Astrocyte (in vitro differentiated cells and primary cell): ENCODE data around the gene PLCB4. TPM values are rescaled to one million over a fixed set of nuclear protein-coding genes. Genes with fewer than 3 reads are reported as not detected.

ENCODE experiments used
- DNase-seq: peaks from one replicate; pipeline ENCODE4 v3.0.0-alpha.2; 2010; ENCODE audit warnings: low read depth
- FAIRE-seq: peaks from 2 replicates; lab custom pipeline; 2011; peaks lifted over from hg19 to GRCh38; lab: Jason Lieb, UNC
- H2AFZ ChIP-seq: 2 replicates; pipeline ENCODE4 v1.6.0; 2012; ENCODE audit warnings: low read depth, low read length, inconsistent platforms
- H3K27ac ChIP-seq: 2 replicates; pipeline ENCODE4 v1.5.1; 2011; ENCODE audit warnings: low read depth, low read length, inconsistent platforms
- H3K27me3 ChIP-seq: 2 replicates; pipeline ENCODE4 v1.6.0; 2011; ENCODE audit warnings: low read length, inconsistent platforms; ENCODE audit not compliant: insufficient read depth
- H3K36me3 ChIP-seq: 2 replicates; pipeline ENCODE4 v1.5.1; 2011; ENCODE audit warnings: low read length, inconsistent platforms; ENCODE audit not compliant: insufficient read depth
- H3K4me1 ChIP-seq: 2 replicates; pipeline ENCODE4 v1.5.1; 2011; ENCODE audit warnings: low read length, inconsistent platforms; ENCODE audit not compliant: insufficient read depth
- H3K4me2 ChIP-seq: 2 replicates; pipeline ENCODE4 v1.6.0; 2012; ENCODE audit warnings: low read length, inconsistent platforms
- H3K4me3 ChIP-seq: 2 replicates; pipeline ENCODE4 v1.5.1; 2011; ENCODE audit warnings: low read depth, mild to moderate bottlenecking, low read length, inconsistent platforms; ENCODE audit not compliant: insufficient read depth
- H3K79me2 ChIP-seq: 2 replicates; pipeline ENCODE4 v1.6.0; 2012; ENCODE audit warnings: mild to moderate bottlenecking, low read length, inconsistent platforms; ENCODE audit not compliant: insufficient read depth
- H3K9ac ChIP-seq: 2 replicates; pipeline ENCODE4 v1.6.0; 2012; ENCODE audit warnings: mild to moderate bottlenecking, low read length, inconsistent platforms
- H3K9me3 ChIP-seq: 2 replicates; pipeline ENCODE4 v1.5.1; 2012; ENCODE audit warnings: low read depth, mild to moderate bottlenecking, low read length, inconsistent platforms; ENCODE audit not compliant: insufficient read depth
- H4K20me1 ChIP-seq: 2 replicates; pipeline ENCODE4 v1.6.0; 2012; ENCODE audit warnings: low read length, inconsistent platforms; ENCODE audit not compliant: insufficient read depth
- H3K27ac Mint-ChIP-seq: one replicate; pipeline ENCODE4 v1.8.0; 2021; ENCODE audit warnings: mild to moderate bottlenecking, mixed read lengths; ENCODE audit not compliant: unreplicated experiment
- H3K27me3 Mint-ChIP-seq: one replicate; pipeline ENCODE4 v1.8.0; 2021; ENCODE audit warnings: low read depth, mixed read lengths; ENCODE audit not compliant: unreplicated experiment
- H3K36me3 Mint-ChIP-seq: one replicate; pipeline ENCODE4 v1.8.0; 2021; ENCODE audit warnings: low read depth, mixed read lengths; ENCODE audit not compliant: unreplicated experiment
- H3K4me1 Mint-ChIP-seq: one replicate; pipeline ENCODE4 v1.8.0; 2021; ENCODE audit warnings: low read depth, mixed read lengths; ENCODE audit not compliant: unreplicated experiment
- H3K4me3 Mint-ChIP-seq: one replicate; pipeline ENCODE4 v1.8.0; 2021; ENCODE audit warnings: mild to moderate bottlenecking, moderate library complexity, mixed read lengths; ENCODE audit not compliant: unreplicated experiment
- H3K9me3 Mint-ChIP-seq: one replicate; pipeline ENCODE4 v1.8.0; 2021; ENCODE audit warnings: mild to moderate bottlenecking, mixed read lengths; ENCODE audit not compliant: unreplicated experiment
- EZH2 ChIP-seq: IDR thresholded peaks from 2 replicates; pipeline ENCODE4 v1.6.1; 2012; ENCODE audit warnings: mild to moderate bottlenecking, low read length, inconsistent platforms; ENCODE audit not compliant: insufficient read depth
- total RNA-seq: library from RNA; stranded (reverse); gene quantifications from 2 replicates; pipeline ENCODE4 v1.2.1, GENCODE V29; 2021
- TF ChIP-seq, protein P1 (sequence below): IDR thresholded peaks from 2 replicates; pipeline ENCODE4 v1.5.1; 2011; ENCODE audit warnings: low read depth, mild to moderate bottlenecking, inconsistent platforms, low read length, moderate library complexity; ENCODE audit not compliant: insufficient read depth

PLCB4 gene
- total RNA-seq, 1 donor from 2014 or later = 58.2 TPM

GRCh38 chr20:9258901-9259300 is 190.0 kb downstream of the PLCB4 start:
- no peak overlapping the region for H3K4me3 ChIP-seq
- Mint-ChIP-seq H3K27me3 (no peaks in the 10 kb centered on the region), H3K9me3 (no peaks in the 10 kb centered on the region), H3K36me3 (no peaks in the 10 kb centered on the region), H3K4me1 (peaks cover 14% of the 10 kb centered on the region), H3K27ac (no peak overlapping the region), H3K4me3 (no peak overlapping the region)
- H3K4me2 ChIP-seq = no peak overlapping the region
- no peaks in the 10 kb centered on the region for H4K20me1 ChIP-seq
- H3K9me3 ChIP-seq = no peaks in the 10 kb centered on the region
- TF ChIP-seq EZH2 = no peak
- TF ChIP-seq, protein P1, sequence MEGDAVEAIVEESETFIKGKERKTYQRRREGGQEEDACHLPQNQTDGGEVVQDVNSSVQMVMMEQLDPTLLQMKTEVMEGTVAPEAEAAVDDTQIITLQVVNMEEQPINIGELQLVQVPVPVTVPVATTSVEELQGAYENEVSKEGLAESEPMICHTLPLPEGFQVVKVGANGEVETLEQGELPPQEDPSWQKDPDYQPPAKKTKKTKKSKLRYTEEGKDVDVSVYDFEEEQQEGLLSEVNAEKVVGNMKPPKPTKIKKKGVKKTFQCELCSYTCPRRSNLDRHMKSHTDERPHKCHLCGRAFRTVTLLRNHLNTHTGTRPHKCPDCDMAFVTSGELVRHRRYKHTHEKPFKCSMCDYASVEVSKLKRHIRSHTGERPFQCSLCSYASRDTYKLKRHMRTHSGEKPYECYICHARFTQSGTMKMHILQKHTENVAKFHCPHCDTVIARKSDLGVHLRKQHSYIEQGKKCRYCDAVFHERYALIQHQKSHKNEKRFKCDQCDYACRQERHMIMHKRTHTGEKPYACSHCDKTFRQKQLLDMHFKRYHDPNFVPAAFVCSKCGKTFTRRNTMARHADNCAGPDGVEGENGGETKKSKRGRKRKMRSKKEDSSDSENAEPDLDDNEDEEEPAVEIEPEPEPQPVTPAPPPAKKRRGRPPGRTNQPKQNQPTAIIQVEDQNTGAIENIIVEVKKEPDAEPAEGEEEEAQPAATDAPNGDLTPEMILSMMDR = no peak
- H3K4me1 ChIP-seq = no peaks in the 10 kb centered on the region
- DNase-seq = no peak
- H3K27me3 ChIP-seq = no peaks in the 10 kb centered on the region
- no peaks in the 10 kb centered on the region for H3K36me3 ChIP-seq
- no peak overlapping the region for H2AFZ ChIP-seq
- no peaks in the 10 kb centered on the region for H3K79me2 ChIP-seq
- no peak overlapping the region for H3K9ac ChIP-seq
- FAIRE-seq = no peak
- no peak overlapping the region for H3K27ac ChIP-seq

GRCh38 chr20:9260027-9260426 is 191.1 kb downstream of the PLCB4 start:
- Histone ChIP-seq H2AFZ (no peak overlapping the region), H3K27me3 (no peaks in the 10 kb centered on the region), H3K36me3 (no peaks in the 10 kb centered on the region), H4K20me1 (no peaks in the 10 kb centered on the region), H3K9me3 (no peaks in the 10 kb centered on the region), H3K9ac (no peak overlapping the region), H3K4me1 (no peaks in the 10 kb centered on the region), H3K27ac (no peak overlapping the region), H3K4me3 (no peak overlapping the region), H3K79me2 (no peaks in the 10 kb centered on the region), H3K4me2 (no peak overlapping the region)
- Mint-ChIP-seq H3K4me1 (peaks cover 14% of the 10 kb centered on the region), H3K36me3 (no peaks in the 10 kb centered on the region), H3K9me3 (no peaks in the 10 kb centered on the region), H3K27me3 (no peaks in the 10 kb centered on the region), H3K4me3 (no peak overlapping the region), H3K27ac (no peak overlapping the region)
- FAIRE-seq (no peak), DNase-seq (no peak)
- TF ChIP-seq EZH2 = no peak
- TF ChIP-seq, protein P1 = no peak

- no peak overlapping the region for H3K27ac ChIP-seq
- FAIRE-seq = no peak
Observed at GRCh38 chr20:9261781-9262180, 192.9 kb downstream of the PLCB4 start.

More at GRCh38 chr20:9261781-9262180, 192.9 kb downstream of the PLCB4 start:
- Histone ChIP-seq H3K36me3 (no peaks in the 10 kb centered on the region), H4K20me1 (no peaks in the 10 kb centered on the region), H3K4me1 (no peaks in the 10 kb centered on the region), H3K4me3 (no peak overlapping the region), H3K27me3 (no peaks in the 10 kb centered on the region), H3K4me2 (no peak overlapping the region), H2AFZ (no peak overlapping the region), H3K9ac (no peak overlapping the region), H3K9me3 (no peaks in the 10 kb centered on the region), H3K79me2 (no peaks in the 10 kb centered on the region)
- Mint-ChIP-seq H3K27ac (no peak overlapping the region), H3K4me1 (peaks cover 14% of the 10 kb centered on the region), H3K36me3 (no peaks in the 10 kb centered on the region), H3K27me3 (no peaks in the 10 kb centered on the region), H3K9me3 (no peaks in the 10 kb centered on the region), H3K4me3 (no peak overlapping the region)
- TF ChIP-seq EZH2 = no peak
- TF ChIP-seq, protein P1 = no peak
- DNase-seq = no peak
